ENCODE data around the gene TNPO3.
"Not testable (repeated sequence)": the region's sequence is repeated elsewhere in the genome, so short reads cannot be mapped to it uniquely, and the experiment has no call there.

TNPO3 gene

DNA sequence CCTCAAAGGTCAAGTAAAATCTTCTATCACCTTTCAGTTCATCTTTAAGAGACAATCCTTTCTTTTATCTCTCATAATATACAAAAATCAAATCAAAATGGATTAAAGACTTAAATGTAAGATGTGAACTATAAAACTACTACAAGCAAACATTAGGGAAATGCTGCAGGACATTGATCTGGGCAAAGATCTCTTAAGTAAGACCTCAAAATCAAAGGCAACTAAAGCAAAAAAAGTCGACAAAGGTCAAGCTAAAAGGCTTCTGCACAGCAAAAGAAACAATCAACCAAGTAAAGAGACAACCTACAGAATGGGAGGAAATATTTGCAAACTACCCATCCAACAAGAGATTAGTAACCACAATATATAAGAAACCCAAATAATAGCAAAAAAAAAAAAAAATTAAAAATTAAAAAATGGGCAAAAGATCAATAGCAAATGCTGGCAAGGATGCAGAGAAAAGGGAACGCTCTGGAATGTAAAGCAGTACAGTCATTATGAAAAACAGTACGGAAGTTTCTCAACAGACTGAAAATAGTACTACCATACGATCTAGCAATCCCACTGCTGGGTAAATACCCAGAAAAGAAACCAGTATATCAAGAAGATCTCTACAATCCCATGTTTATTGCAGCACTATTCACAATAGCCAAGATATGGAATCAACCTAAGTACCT lies 41.7 kb downstream of the TNPO3 start:
- no peak for DNase-seq

GRCh38 chr7:129012641-129013040 lies 42.3 kb downstream of the TNPO3 start:
- DNase-seq, result no peak

- no peak for DNase-seq
Observed at GRCh38 chr7:129010075-129010474, 44.8 kb downstream of the TNPO3 start.

DNA sequence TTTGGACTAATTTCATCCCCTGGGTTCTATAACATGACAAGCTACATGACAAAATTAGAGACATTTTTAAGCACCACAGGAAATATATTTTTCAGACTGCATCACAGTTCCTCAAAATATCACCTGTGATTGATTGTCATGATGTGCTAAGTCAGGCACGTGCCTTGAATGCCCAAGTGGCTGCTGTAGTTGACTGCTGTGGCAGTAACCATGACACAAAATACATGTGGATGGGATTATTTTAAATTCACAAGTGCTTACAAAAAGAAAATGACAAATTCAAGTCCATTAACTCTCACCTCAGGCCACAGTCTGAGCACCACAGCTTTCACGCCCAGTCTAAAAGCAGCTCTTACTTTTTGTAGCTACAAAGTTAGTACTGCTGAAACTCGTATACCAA lies 45.5 kb downstream of the TNPO3 start:
- no peak for DNase-seq

DNA sequence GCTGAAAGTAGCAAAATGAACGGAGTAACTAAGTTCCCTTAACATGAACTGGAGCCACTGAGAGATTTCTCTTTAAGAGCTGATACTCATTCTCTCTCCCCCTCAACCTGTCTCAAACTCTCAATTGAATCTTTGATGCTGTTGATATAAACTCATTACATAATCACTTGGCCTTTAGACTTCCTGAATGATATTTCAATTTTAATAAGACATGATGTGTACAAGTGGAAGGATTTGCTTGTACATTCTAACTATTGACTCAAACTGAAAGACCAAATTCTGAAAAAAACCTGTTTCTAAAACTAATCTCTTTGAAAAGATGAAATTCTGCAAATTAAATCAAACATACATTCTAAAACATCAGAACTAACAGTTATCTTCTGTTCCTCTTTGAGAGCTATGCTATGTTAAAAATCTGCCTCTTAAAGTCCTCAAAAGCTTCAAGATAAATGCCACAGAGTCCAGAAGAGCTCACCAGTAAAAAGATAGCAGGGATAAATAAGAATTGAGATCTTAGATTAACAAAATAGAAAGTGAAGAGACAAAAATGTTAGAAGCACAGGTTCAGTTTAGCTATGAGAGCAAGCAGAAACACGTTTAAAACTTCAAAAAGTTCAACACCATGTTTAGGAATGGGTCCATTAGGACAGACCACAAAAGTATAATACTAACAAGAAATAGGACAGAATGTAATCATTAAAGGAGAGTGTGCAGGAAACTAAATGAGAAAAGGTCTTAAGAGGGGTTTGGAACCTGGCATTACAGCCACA lies 46.1 kb downstream of the TNPO3 start:
- DNase-seq, result no peak

DNA sequence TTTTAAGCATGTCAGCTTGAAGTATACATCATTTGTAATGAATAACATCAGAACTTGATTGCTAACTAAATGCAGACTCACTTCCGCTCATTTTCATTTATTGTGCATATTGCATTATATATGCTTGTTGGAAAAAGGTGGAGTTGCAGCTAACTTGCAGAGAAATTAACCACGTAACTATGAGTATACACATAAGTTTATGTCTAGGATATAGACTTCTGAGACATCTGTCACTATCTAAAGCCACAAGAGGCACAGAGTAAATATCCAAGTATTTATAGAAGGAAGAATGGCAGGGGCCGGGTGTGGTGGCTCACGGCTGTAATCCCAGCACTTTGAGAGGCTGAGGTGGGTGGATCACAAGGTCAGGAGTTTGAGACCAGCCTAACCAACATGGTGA lies 47.3 kb downstream of the TNPO3 start:
- DNase-seq, result no peak

DNA sequence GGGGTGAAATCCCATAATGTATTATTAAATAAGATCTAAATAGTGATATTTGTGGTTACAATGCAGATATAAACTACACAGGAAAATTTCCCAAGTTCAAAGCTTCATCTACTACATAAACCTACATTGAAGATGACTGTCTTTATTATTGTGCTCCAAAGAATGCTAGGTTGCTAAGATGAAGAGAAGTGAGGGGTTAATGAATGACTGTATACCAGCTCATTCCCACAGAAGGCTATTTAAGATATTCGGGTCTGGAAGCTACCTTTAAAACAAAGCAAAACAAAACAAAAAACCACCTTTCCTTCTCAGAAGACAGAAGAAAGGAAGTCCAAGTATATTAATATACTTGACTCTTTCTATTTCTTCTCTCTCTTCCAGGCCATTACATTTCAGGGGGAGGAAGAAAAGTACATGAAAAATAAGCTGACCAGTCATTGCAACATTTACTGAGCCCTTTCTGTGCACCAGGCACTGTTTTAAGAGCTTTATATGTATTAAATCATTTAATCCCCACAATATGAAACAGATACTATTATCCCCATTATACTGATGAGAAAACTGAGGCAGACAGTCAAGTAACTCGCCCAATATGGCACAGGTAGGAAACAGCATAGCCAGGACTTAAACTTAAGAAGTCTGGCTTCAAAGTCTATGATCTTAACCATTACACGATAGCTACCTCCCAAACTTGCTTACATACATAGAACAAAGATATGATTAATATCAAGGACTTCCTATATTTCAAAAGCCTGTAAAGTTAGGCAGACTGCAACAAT lies 48.1 kb downstream of the TNPO3 start:
- no peak for DNase-seq

DNA sequence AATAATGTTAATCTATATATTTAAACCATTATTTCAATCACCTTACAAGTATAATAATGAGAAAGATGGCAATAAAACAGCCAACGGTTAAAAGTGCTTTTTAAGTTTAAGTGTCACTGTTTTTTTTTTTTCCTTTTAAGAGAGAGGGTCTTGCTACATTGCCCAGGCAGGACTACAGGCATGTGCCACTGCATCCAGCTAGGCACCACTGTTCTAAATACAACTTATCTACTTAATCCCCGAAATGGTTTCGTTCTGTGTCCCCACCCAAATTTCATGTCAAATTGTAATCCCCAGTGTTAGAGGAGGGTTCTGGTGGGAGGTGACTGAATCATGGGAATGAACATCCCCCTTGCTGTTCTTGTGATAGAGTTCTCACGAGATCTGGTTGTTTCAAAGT lies 49.7 kb downstream of the TNPO3 start:
- no peak for DNase-seq

DNA sequence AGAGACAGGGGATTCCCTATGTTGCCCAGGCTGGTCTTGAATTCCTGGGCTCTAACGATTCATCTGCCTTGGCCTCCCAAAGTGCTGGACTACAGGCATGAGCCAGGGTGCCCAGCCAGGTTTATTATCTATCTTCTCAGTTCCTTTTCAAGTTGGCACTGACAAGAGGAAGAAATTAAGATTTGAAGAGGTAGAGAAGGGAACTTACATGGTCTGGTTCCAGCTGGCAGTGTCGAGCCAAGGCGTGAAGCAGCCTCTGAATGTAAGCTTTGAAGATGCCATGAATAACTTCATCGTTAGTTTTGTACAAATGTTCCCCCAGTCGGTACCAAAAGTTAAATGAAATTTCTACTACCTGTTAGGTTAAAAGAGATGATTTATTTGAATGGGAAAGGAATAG lies 57.7 kb downstream of the TNPO3 start:
- DNase-seq, result peak; percentile 6

GRCh38 chr7:128994560-128994959 lies 60.4 kb downstream of the TNPO3 start:
- DNase-seq, result not testable (repeated sequence)

DNA sequence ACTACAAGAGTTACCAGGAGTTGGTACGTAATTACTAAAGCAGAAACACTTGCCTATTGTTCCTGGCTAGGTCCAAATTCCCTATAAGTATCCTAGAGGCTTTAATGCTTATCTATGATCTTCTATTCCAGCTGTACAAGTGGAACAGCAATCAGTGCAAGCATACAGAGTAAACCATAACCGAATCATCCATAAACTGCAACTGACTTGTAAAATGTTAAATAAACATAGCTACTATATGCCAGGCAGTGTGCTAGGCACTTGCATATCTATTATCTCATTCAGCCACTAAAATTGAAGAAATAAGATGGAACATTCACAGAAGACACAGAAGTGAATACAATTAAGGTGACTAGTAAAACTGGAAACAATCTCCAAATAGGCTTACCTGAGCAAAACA lies 61.5 kb downstream of the TNPO3 start:
- no peak for DNase-seq

GRCh38 chr7:128989961-128990360 lies 65.0 kb downstream of the TNPO3 start:
- no peak for DNase-seq

DNA sequence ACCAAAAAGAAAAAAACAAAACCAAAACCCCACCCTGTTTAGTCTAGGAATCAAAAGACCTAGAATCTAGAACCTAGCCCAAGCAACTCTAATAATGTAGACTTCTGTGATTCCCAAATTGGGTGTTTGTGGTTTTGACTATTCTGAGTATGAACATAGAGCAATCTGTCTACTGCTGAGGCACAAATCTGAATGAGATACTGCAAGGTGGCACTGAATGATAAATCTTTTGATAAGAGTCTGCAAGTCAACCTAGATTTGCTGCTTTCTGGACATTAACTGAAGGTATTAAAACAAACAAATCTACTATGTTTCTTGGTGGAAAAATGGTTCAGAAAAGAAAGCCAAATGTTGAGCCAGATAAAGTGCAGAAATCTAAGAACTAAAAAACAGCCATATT lies 66.5 kb downstream of the TNPO3 start:
- DNase-seq, result no peak

GRCh38 chr7:128986609-128987008 lies 68.3 kb downstream of the TNPO3 start:
- DNase-seq, result no peak

DNA sequence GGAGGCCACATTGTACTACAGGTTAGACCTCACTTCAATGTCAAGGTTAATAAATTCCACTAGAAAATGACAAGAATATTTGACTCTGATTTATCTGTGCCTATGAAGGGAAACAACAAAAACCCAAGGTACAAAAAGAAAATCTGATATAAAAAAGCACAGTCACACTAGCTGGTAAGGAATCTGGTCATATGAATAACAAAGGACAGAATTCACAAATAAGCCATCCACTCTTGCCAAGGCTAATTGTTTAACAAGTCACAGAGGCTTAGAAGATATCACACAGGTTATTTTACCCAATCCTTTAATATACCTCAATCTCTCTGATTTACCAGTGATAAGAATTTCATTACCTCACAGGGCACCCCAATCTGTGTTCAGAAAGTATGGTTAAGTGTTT lies 69.3 kb downstream of the TNPO3 start:
- no peak for DNase-seq

GRCh38 chr7:128982105-128982504 lies 72.8 kb downstream of the TNPO3 start:
- DNase-seq, result no peak

GRCh38 chr7:128974241-128974934 lies 80.5 kb downstream of the TNPO3 start:
- peak; percentile 96 for DNase-seq

DNA sequence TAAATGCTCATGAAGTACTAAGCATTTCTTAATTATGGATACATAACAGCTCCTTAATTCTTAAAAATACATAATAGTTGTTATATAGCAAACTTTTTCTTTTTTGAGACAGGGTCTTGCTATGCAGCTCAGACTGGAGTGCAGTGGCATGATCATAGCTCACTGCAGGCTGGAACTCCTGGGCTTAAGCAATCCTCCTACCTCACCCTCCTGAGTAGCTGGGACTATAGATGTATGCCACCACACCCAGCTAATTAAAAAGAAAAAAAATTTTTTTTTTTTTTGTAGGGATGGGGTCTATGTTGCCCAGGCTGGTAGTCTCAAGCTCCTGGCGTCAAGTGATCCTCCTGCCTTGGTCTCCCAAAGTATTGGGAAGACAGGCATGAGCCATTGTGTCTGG lies 86.3 kb downstream of the TNPO3 start:
- no peak for DNase-seq

DNA sequence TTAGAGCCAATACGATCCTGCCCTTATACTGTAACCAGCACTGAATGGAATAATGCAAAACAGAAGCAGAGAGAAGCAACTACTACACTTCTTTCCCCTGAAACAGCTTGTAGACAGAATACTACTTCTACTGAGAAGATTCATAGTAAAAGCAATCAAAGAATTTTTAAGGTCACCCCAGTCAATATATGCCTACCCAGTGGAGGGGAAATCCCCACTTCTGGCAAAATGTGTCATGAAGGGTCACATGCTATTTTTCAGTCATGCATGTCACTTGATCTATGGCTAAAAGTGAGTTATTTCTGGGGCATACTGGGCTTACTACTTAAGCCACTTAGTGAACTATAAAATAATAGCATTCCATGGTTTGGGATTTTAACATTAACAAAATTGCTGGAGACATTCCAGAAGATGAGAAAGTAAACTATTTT lies 91.6 kb downstream of the TNPO3 start:
- no peak for DNase-seq

DNA sequence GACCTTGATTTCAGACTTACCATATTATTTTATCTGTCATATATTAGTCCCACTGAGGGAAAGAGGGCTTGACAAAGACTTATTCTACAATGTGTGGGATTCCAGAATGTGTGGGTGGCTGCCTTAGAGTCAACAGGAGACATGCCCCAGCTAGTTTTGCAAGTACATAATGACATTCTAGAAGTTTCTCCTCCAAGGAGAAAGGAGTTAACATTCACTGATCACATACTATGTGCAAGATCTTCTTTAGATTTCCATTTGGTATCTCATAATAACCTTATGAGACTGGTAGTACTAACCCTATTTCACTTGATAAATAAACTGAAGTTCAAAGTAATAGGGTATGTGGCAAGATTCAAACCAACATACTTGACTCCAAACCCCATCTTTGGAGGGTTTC lies 92.0 kb downstream of the TNPO3 start:
- DNase-seq, result no peak

GRCh38 chr7:128961030-128961659 lies 93.8 kb downstream of the TNPO3 start:
- DNase-seq, result no peak

GRCh38 chr7:128959296-128959695 lies 95.6 kb downstream of the TNPO3 start:
- no peak for DNase-seq

GRCh38 chr7:128955981-128956380 lies 98.9 kb downstream of the TNPO3 start:
- no peak for DNase-seq
